Tibial nerve (tissue), 4 donors: Measurements from ENCODE around the gene HSP90AB1. TPM values are rescaled to one million over a fixed set of nuclear protein-coding genes. Genes with fewer than 3 reads are reported as not detected.
A peak's percentile ranks its signal among the peaks of the same experiment; 100 is the strongest.

Experiments used
- DNase-seq, 2 donors: peaks; one replicate each; pipeline ENCODE4 v3.0.0-alpha.2; 2019; ENCODE audit warnings: low spot score in 2 of 2
- H3K27ac ChIP-seq, 4 donors: fragments of 200-600 bp; sonication (generic) in 3 of 4; one replicate each; pipeline ENCODE4 v1.5.1; 2017 to 2019; ENCODE audit warnings: mild to moderate bottlenecking in 1 of 4
- H3K27me3 ChIP-seq, 2 donors: fragments of 200-600 bp; sonication (generic) in 1 of 2; one replicate each; pipeline versions ENCODE4 v1.5.1 to v1.6.0; 2017 to 2019
- H3K36me3 ChIP-seq, 3 donors: fragments of 200-600 bp; sonication (generic); one replicate each; pipeline ENCODE4 v1.5.1; 2018 to 2019
- H3K4me1 ChIP-seq, 4 donors: fragments of 200-600 bp; sonication (generic) in 3 of 4; one replicate each; pipeline ENCODE4 v1.5.1; 2017 to 2019
- H3K4me3 ChIP-seq, 4 donors: fragments of 200-600 bp; sonication (generic) in 3 of 4; one replicate each; pipeline ENCODE4 v1.5.1; 2017 to 2019; ENCODE audit warnings: mild to moderate bottlenecking in 1 of 4, moderate library complexity in 1 of 4
- H3K9me3 ChIP-seq, 4 donors: fragments of 200-600 bp; sonication (generic) in 3 of 4; one replicate each; pipeline ENCODE4 v1.5.1; 2017 to 2019
- EP300 ChIP-seq, 2 donors: sonication (generic); formaldehyde crosslinking; IDR thresholded peaks; one replicate each; pipeline ENCODE4 v1.6.1; 2017; ENCODE audit warnings: antibody characterized with exemption in 2 of 2, mild to moderate bottlenecking in 1 of 2
- POLR2A ChIP-seq, 2 donors: fragments of 450-650 bp; IDR thresholded peaks; one replicate each; pipeline ENCODE4 v1.6.1; 2017; ENCODE audit warnings: antibody characterized with exemption in 2 of 2, mild to moderate bottlenecking in 2 of 2, moderate library complexity in 2 of 2
- WGBS, 2 donors: methylation state at CpG; one replicate each; pipeline ENCODE4 v1.1.5; 2018; 5-methylcytosine and 5-hydroxymethylcytosine counted together
- total RNA-seq, 4 donors: library from RNA; depleted of rRNA; stranded (reverse); fragments of >200 nt; gene quantifications; one replicate each; pipeline ENCODE4 v1.1.0, GENCODE V29; 2016
- TF ChIP-seq, protein P1 (sequence below), 5 experiments: fragments of 200-600 bp in 3 of 5; fragments of 450-650 bp in 2 of 5; sonication (generic) in 3 of 5; IDR thresholded peaks; one replicate each; pipeline ENCODE4 v1.5.1; 2016 to 2019; ENCODE audit warnings: antibody characterized with exemption in 5 of 5, mild to moderate bottlenecking in 3 of 5, moderate library complexity in 2 of 5

Gene HSP90AB1
- total RNA-seq, 4 donors from 2014 or later: 485 to 580 (median 543) TPM

DNA sequence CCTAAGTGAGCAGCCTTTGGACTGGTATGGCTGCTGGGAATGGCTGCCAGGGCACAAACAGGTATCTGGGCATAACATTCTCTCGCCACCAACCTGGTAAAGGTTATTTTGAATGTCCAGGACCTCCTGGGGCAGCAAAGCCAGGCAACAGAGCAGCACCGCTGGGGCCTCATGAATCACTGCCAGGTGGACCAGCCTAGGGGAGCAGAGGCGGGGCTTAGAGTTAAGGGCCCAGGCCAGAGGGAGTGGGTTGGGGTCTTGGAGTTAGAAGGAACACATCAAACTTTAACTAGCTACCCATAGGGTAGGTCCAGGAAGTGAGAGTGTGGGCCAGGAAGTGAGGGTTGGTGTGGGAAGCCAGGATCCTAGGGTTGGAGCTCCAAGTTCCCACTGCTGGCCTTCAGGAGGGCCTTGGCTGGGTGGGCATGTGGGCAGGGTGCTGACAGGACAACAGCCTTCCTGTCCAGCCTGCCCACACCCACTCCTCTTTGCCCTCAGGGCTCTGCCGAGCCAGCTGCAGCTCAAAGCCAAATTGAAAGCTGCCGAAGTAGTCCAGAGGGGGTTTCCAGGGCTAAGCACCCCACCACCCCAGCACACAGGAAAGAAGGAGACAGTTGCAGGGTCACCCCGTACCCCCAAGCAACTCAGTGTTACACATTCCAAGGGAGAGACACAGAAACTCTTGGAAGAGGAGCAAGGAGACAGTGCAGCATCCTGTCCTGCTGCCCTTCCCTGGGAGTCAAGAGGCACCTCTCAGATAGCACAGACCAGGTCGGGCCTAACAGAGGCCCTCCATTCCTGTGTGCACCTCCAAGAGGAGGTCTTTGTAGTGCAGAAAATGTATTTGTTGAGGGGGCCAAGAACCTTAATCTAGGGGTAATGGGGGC, 15.8 kb downstream of the HSP90AB1 start:
- no peaks in the 10 kb centered on the region for H3K9me3 ChIP-seq
- TF ChIP-seq EP300 (IDR thresholded peaks at IDR 0.05) (no peak), POLR2A (IDR thresholded peaks at IDR 0.05) (no peak)
- TF ChIP-seq, protein P1, sequence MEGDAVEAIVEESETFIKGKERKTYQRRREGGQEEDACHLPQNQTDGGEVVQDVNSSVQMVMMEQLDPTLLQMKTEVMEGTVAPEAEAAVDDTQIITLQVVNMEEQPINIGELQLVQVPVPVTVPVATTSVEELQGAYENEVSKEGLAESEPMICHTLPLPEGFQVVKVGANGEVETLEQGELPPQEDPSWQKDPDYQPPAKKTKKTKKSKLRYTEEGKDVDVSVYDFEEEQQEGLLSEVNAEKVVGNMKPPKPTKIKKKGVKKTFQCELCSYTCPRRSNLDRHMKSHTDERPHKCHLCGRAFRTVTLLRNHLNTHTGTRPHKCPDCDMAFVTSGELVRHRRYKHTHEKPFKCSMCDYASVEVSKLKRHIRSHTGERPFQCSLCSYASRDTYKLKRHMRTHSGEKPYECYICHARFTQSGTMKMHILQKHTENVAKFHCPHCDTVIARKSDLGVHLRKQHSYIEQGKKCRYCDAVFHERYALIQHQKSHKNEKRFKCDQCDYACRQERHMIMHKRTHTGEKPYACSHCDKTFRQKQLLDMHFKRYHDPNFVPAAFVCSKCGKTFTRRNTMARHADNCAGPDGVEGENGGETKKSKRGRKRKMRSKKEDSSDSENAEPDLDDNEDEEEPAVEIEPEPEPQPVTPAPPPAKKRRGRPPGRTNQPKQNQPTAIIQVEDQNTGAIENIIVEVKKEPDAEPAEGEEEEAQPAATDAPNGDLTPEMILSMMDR (IDR thresholded peaks at IDR 0.05): no peak

DNA sequence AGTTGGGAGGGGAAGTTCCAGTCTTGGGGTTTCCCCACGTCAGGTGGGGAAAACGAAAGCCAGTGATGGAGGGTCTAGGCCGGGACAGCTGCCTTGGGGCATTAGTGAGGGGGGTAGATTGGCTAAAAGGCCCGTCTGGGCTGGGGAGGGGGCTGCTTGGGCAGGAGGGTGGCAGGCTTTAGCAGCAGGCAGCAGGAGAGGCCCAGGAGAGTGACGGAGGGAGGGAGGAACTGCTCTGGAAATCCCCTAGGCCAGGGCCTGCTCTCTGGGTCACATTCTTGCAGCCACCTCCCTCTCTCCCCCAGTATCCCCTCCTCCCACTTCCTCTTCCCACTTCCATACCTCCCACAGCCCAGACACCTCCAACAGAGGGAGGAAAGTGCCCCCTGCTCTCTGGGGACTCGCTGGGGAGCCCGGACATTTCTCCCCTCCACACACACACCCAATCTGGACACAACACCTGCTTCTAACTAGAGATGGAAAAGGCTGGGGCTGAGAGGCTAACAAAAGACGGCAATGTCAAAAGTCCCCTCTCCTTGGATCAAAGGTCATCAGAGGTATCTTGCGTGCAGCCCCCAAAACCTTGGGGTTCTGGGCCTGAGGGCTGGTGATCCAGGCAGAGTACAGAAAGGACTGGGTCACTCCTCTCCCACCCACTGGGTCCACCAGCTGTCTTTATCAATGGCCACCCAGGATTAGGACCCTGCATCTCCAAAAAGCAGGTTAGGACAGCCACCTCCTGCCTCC, 16.6 kb downstream of the HSP90AB1 start:
- 27 to 32% methylated on average over 9 of the region's 9 CpGs for WGBS, 2 donors

More for the DNA sequence above, 15.8 kb downstream of the HSP90AB1 start:
- WGBS, 2 donors: 53 to 66% methylated on average over 5 to 7 of the region's 7 CpGs
- Histone ChIP-seq H3K4me1 (peaks cover 2 to 49% (median 32%) of the 10 kb centered on the region in 4 donors), H3K27me3 (no peaks in the 10 kb centered on the region), H3K27ac (peak overlapping the region in 3 of 4 donors; percentile 37 to 92 (median 84)), H3K36me3 (peaks cover 0 to 22% (median 0%) of the 10 kb centered on the region in 3 donors), H3K4me3 (peak overlapping the region in 3 of 4 donors; percentile 60 to 88 (median 82))
- DNase-seq: no peak

DNA sequence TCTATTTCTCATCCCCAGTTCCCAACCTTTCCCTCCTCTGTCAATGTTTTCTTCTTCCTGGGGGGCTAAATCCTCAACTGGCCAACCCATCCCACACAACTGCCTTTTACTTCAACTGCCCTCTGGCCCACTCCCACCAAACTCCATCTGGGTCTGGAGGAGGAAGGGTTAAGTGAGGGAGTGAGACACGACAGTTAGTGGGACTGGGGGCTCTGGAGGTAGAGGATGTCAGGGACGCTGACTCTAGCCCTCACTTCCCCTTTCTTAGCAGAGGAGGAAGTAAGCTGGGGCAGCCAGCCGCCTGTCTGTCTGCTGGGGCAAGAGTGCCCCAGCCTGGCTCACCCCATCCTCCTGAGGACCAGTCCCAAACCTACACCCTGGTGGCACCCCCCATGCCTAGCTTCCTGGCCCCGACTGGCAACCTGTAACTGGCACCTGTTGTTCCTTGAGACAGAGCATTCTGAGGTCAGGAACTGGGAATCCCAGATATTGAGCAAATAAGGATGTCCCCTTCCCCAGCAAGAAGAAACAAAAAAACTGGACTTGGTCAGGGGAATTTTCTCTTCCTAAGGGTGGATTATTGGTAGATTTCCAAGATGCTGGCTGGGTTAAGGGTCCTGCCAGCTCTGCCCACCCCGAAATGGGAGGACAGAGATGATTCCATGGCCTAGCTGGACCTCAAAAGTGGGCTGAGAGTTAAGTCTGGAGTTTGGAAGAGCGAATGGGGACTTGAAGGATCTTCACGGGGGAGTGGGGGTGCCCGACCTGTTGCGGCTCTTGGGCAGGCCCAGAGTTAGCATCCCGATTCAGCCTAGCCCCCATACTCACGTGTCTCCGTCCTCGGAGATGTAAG, 17.5 kb downstream of the HSP90AB1 start:
- 8 to 11% methylated on average over 13 of the region's 13 CpGs for WGBS, 2 donors

More for the DNA sequence above, 16.6 kb downstream of the HSP90AB1 start:
- no peak for TF ChIP-seq POLR2A (IDR thresholded peaks at IDR 0.05)
- no peak for TF ChIP-seq EP300 (IDR thresholded peaks at IDR 0.05)
- TF ChIP-seq, protein P1 (IDR thresholded peaks at IDR 0.05): no peak
- no peak for DNase-seq
- peaks cover 2 to 43% (median 29%) of the 10 kb centered on the region in 4 donors for H3K4me1 ChIP-seq
- peak overlapping the region in 3 of 4 donors; percentile 84 to 92 (median 89) for H3K27ac ChIP-seq
- H3K4me3 ChIP-seq: peak overlapping the region; percentile 60 to 95 (median 85)
- H3K9me3 ChIP-seq: no peaks in the 10 kb centered on the region
- peaks cover 0 to 7% of the 10 kb centered on the region in 2 donors for H3K27me3 ChIP-seq
- H3K36me3 ChIP-seq: peaks cover 0 to 19% (median 0%) of the 10 kb centered on the region in 3 donors

DNA sequence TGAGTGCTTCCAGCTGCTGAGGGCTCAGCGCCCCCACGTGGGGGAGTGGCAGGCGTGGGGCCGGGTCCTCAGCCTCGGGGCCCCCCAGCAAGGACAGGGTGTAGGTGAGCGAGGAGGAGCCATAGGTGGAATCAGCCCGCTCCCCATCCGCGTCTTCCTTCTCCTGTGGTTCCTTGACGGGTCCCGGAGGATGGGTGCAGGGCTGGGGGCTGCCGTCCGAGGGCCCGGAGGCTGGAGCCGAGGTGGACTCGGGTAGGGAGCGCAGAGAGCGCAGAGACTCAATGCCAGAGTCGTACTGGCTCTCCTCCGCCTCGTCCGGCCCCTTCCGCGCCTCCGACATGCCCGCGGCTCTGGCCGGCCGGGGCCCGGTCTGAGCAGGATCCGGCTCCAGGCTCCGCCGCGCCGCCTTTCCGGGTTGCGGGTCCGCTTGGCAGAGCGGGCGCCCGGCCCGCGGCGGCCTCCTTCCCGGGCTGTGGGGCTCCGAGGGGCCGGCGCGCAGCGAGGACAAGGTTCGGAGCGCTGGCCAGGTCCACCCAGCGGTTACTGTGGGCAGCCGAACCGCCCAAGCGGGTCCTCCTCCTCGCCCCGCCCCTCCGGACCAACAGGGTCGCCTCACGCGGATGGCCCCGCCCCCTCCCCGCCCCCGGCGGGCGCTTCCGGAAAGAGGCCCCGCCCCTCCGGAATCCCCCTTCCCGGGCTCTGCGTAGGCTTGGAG, 18.3 kb downstream of the HSP90AB1 start, which contains the start of gene NFKBIE:
Gene NFKBIE (minus strand): TSS at position 545 of the 715 bp plus-strand sequence. CDS start 205 bp downstream, at position 340.
- peaks cover 2 to 48% (median 29%) of the 10 kb centered on the region in 4 donors for H3K4me1 ChIP-seq
- H3K4me3 ChIP-seq: peak within 1 kb of the TSS; percentile 60 to 95 (median 85)
- H3K27me3 ChIP-seq: peaks cover 0 to 23% of the 10 kb centered on the region in 2 donors
- 1 to 2% methylated on average over 19 to 46 of the region's 72 CpGs for WGBS, 2 donors
- TF ChIP-seq POLR2A (IDR thresholded peaks at IDR 0.05) (peak; percentile 62 to 86), EP300 (IDR thresholded peaks at IDR 0.05) (peak; percentile 61 to 86)
- TF ChIP-seq, protein P1 (IDR thresholded peaks at IDR 0.05): peak in 4 of 5 experiments; percentile 10 to 67 (median 30)
- H3K9me3 ChIP-seq: no peaks in the 10 kb centered on the region
- H3K27ac ChIP-seq: peak within 1 kb of the TSS; percentile 74 to 92 (median 86)
- H3K36me3 ChIP-seq: peaks cover 0 to 3% (median 0%) of the 10 kb centered on the region in 3 donors
- DNase-seq: peak; percentile 92 to 93

More for the DNA sequence above, 17.5 kb downstream of the HSP90AB1 start:
- TF ChIP-seq POLR2A (IDR thresholded peaks at IDR 0.05): no peak
- no peak for TF ChIP-seq EP300 (IDR thresholded peaks at IDR 0.05)
- TF ChIP-seq, protein P1 (IDR thresholded peaks at IDR 0.05): no peak
- Histone ChIP-seq H3K36me3 (peaks cover 0 to 11% (median 0%) of the 10 kb centered on the region in 3 donors), H3K27me3 (peaks cover 0 to 15% of the 10 kb centered on the region in 2 donors), H3K27ac (peak overlapping the region; percentile 74 to 92 (median 86)), H3K4me3 (peak overlapping the region; percentile 60 to 95 (median 85)), H3K4me1 (peaks cover 2 to 43% (median 29%) of the 10 kb centered on the region in 4 donors), H3K9me3 (no peaks in the 10 kb centered on the region)
- no peak for DNase-seq
